ENCODE data around the gene LRRN2.

LRRN2 gene

DNA sequence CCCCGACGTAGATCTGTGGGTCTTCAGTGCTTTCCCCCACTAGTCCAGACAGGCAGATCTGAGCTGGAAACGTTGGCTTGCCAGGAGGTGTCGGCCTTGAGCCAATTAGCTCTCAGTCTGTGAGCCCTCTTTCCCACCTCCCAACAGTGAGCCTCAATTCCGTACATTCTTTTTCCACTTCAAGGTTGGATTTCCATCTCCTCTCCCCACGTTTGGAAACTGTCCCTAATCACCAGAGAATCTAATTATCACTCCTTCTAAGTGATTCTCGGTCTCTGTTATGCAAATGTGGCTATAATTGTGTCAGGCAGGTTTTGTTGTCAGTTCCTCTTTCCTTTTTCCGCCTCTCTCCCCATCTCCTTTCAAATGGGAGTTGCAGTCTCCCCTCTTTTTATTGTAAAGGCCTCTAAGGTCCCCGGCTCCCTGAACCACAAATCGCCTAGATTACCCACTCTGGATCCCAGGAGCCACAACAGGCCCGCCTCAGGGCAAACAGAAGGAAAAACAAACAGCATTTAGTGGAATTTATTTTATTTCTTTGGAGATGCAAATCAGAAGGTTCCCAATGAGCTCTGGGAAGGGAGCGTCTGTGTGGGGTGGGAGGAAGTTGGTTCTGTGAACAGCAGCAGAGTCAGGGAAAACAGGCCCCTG, 29.4 kb upstream of the LRRN2 start:
- in situ Hi-C loops (cut with HindIII; ENCODE audit: low pct_ligation_motif_present, low sequenced_read_pairs) = no loop called here
- peaks cover 33% of the 10 kb centered on the region for H3K27me3 ChIP-seq (replicated peaks)
- no peak overlapping the region for H3K4me3 ChIP-seq (ENCODE audit: low read depth, low read length)
- no peaks in the 10 kb centered on the region for H3K36me3 ChIP-seq (replicated peaks)
- TF ChIP-seq, protein P1, sequence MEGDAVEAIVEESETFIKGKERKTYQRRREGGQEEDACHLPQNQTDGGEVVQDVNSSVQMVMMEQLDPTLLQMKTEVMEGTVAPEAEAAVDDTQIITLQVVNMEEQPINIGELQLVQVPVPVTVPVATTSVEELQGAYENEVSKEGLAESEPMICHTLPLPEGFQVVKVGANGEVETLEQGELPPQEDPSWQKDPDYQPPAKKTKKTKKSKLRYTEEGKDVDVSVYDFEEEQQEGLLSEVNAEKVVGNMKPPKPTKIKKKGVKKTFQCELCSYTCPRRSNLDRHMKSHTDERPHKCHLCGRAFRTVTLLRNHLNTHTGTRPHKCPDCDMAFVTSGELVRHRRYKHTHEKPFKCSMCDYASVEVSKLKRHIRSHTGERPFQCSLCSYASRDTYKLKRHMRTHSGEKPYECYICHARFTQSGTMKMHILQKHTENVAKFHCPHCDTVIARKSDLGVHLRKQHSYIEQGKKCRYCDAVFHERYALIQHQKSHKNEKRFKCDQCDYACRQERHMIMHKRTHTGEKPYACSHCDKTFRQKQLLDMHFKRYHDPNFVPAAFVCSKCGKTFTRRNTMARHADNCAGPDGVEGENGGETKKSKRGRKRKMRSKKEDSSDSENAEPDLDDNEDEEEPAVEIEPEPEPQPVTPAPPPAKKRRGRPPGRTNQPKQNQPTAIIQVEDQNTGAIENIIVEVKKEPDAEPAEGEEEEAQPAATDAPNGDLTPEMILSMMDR (IDR thresholded peaks at IDR 0.05; ENCODE audit: low read depth, low read length, missing control alignments) = no peak
- H3K27ac ChIP-seq = no peak overlapping the region
- DNase-seq = no peak

DNA sequence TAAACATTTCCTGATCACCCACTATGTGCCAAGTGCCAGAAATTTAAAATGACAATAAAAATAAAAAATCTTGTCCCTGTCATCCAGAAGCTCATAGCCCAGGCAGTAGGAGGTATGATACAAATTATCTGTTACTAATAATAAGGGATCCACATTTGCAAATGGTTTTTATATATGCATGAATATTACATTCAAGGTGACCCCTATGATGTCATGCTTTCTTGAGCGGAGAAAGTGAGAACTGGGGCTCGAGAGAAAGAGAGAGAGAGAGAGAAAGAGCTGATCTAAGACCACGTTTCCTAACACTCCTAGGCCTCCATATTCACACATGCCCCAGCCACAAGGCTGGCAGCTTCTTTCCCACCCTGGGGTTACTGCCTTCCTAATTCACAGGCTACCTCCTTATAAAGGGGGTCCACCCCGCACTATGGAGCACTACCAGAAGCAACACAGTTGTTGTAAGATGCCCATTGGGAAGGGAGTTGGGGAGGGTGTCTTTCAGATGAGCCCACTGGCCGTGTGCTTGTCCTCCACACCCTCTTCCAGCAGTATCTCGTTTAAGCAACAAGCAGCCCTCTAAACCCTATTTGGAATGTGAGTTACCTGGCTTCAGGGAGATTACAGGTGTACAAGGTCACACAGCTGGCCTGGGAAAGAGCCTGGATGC, 28.8 kb upstream of the LRRN2 start:
- Histone ChIP-seq H3K27ac (no peak overlapping the region), H3K4me3 (ENCODE audit: low read depth, low read length) (no peak overlapping the region), H3K27me3 (replicated peaks) (peaks cover 39% of the 10 kb centered on the region), H3K36me3 (replicated peaks) (no peaks in the 10 kb centered on the region)
- no peak for DNase-seq
- TF ChIP-seq, protein P1 (IDR thresholded peaks at IDR 0.05; ENCODE audit: low read depth, low read length, missing control alignments) = no peak
- in situ Hi-C loops (cut with HindIII; ENCODE audit: low pct_ligation_motif_present, low sequenced_read_pairs) = no loop called here

DNA sequence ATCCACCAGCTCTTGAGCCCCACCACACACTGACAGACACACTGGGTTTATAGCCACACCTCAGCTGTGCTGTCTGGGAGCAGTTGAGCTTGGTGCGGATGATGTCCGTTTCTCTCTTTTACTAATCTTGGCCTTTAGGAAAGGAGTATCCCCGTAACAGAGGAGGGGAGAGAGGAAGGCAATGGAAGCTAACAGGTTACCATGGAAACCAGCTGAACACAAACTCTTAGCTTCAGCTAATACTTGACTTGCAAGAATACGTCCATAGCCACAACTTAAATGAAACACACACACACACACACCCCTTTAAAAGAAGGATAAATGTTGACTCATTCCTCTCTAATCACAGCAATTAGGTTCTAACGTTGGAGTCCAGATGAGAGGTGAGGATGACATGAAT, 28.0 kb upstream of the LRRN2 start:
- in situ Hi-C loops (cut with HindIII; ENCODE audit: low pct_ligation_motif_present, low sequenced_read_pairs) = no loop called here
- TF ChIP-seq, protein P1 (IDR thresholded peaks at IDR 0.05; ENCODE audit: low read depth, low read length, missing control alignments) = no peak
- H3K27ac ChIP-seq = no peak overlapping the region
- no peak for DNase-seq
- peaks cover 41% of the 10 kb centered on the region for H3K27me3 ChIP-seq (replicated peaks)
- no peak overlapping the region for H3K4me3 ChIP-seq (ENCODE audit: low read depth, low read length)
- H3K36me3 ChIP-seq (replicated peaks) = no peaks in the 10 kb centered on the region

DNA sequence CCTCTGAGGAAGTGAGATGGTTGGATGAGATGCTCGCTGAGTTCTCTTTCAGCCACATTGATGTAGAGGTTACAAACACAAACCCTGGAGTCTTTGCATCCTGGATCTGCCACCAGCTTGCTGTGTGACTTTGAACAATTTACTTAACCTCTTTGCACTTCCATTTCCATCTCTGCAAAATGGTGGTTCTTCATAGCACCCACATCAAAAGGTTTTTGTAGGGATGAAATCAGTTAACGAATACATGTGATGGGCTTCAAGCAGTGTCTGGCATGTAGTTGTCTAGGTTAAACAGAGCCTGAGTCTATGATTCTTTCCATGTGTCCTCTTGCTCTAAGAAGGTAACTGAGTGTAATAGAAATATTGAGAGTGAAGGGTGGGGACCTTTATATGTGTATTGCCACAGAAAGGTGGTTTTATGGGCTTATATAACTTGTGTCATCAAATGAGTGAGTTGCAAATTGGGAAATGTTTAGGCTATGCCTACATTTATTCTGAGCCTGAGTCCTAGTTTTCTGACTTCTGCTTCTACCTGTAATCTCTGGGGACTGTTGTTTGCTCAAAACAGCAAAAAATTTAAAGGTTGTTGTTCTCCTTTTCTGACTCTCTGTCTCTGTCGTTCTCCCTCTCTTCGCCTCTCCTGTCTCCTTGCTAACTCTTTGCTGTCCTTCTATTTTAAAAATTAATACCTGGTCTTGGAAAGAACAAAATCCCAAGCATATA, 27.3 kb upstream of the LRRN2 start:
- in situ Hi-C loops (cut with HindIII; ENCODE audit: low pct_ligation_motif_present, low sequenced_read_pairs) = no loop called here
- DNase-seq = no peak
- Histone ChIP-seq H3K4me3 (ENCODE audit: low read depth, low read length) (no peak overlapping the region), H3K36me3 (replicated peaks) (no peaks in the 10 kb centered on the region), H3K27ac (no peak overlapping the region), H3K27me3 (replicated peaks) (peaks cover 41% of the 10 kb centered on the region)
- TF ChIP-seq, protein P1 (IDR thresholded peaks at IDR 0.05; ENCODE audit: low read depth, low read length, missing control alignments) = no peak

DNA sequence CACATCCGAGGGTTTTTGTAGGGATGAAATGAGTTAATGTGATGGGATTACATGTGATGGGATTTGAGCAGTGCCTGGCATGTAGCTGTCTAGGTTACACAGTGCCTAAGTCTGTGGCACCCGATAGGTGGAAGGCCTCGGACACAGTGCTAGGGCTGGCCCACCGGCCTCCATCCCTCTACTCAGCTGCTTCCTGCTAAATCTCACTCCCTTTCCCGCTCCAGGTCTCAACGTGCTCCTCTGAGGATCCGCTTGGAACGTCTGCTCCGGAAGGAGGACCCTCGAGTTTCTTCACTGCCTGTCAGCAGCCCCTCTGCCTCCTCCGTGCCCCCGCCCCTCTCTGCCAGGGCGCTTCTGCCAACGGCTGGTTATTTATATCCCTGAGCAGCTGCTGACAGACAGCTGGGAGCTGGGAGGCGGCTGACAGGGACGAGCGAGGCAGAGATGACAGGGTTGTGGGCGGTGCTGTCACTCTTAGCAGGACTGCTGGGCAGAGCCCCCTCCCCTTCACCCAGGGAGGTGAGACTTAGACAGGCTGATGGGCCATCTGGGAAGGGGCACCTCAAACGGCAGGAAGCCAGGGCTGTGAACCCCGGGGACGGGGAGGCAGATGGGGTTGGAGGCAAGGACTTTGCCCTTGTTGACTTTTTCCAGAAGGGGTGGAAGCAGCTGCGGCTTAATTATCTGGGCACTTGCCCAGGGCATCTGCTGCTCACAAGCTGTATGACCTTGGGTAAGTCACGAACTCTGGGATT, 26.6 kb upstream of the LRRN2 start:
- TF ChIP-seq, protein P1 (IDR thresholded peaks at IDR 0.05; ENCODE audit: low read depth, low read length, missing control alignments) = no peak
- H3K27ac ChIP-seq = no peak overlapping the region
- H3K4me3 ChIP-seq (ENCODE audit: low read depth, low read length) = no peak overlapping the region
- DNase-seq = no peak
- no peaks in the 10 kb centered on the region for H3K36me3 ChIP-seq (replicated peaks)
- in situ Hi-C loops (cut with HindIII; ENCODE audit: low pct_ligation_motif_present, low sequenced_read_pairs) = no loop called here
- H3K27me3 ChIP-seq (replicated peaks) = peaks cover 41% of the 10 kb centered on the region

Measured in brain microvascular endothelial cell (primary cell).